T-helper 1 cell treated with Interleukin-12 subunit alpha and Interleukin-12 subunit beta and Interleukin-4 antibody, amounts not matched to agents 30 ng/mL and 1 ng/mL, for 36 hours (primary cell): Measurements from ENCODE around the gene LRIT1. TPM values are rescaled to one million over a fixed set of nuclear protein-coding genes. Genes with fewer than 3 reads are reported as not detected.

Experiments
- intact Hi-C: fragments of 100-400 bp; cut with micrococcal nuclease; formaldehyde crosslinking; loops from one replicate; pipeline ENCODE4 v1.15.1; 2024
- total RNA-seq: library from RNA; stranded (reverse); gene quantifications from 2 replicates; pipeline ENCODE4 v1.2.3, GENCODE V29; 2022

The LRIT1 gene
- total RNA-seq, 1 donor from 2014 or later = not detected

GRCh38 chr10:84214612-84215235 lies 26.6 kb downstream of the LRIT1 start:
- intact Hi-C loops = loop anchor here (1.0 kb wide), 2 partner anchors 66 to 323 kb away; no protein-coding TSS in a partner anchor

GRCh38 chr10:84214046-84214572 lies 27.2 kb downstream of the LRIT1 start:
- intact Hi-C loops = loop anchor here (1.0 kb wide), 2 partner anchors 66 to 323 kb away; no protein-coding TSS in a partner anchor

GRCh38 chr10:84213076-84213475 lies 28.3 kb downstream of the LRIT1 start:
- intact Hi-C loops = no loop called here

GRCh38 chr10:84212014-84212413 lies 29.3 kb downstream of the LRIT1 start:
- intact Hi-C loops = no loop called here

- intact Hi-C loops = no loop called here
Observed at GRCh38 chr10:84211566-84211965, 29.8 kb downstream of the LRIT1 start.

GRCh38 chr10:84208023-84208422 lies 33.3 kb downstream of the LRIT1 start:
- intact Hi-C loops = loop anchor here (10.0 kb wide), 1 partner anchor 173 kb away; no protein-coding TSS in a partner anchor

- intact Hi-C loops = loop anchor here (1.0 to 10.0 kb wide), 3 partner anchors 46 to 171 kb away; no protein-coding TSS in a partner anchor
Observed at GRCh38 chr10:84205853-84206525, 35.4 kb downstream of the LRIT1 start.

GRCh38 chr10:84205049-84205852 lies 36.1 kb downstream of the LRIT1 start:
- intact Hi-C loops = loop anchor here (1.0 to 10.0 kb wide), 3 partner anchors 45 to 170 kb away; no protein-coding TSS in a partner anchor

- intact Hi-C loops = loop anchor here (1.0 to 10.0 kb wide), 3 partner anchors 44 to 170 kb away; no protein-coding TSS in a partner anchor
Observed at GRCh38 chr10:84204610-84205009, 36.7 kb downstream of the LRIT1 start.

GRCh38 chr10:84204122-84204521 lies 37.2 kb downstream of the LRIT1 start:
- intact Hi-C loops = loop anchor here (10.0 kb wide), 1 partner anchor 169 kb away; no protein-coding TSS in a partner anchor

- intact Hi-C loops = loop anchor here (10.0 kb wide), 1 partner anchor 168 kb away; no protein-coding TSS in a partner anchor
Observed at GRCh38 chr10:84202349-84202748, 39.0 kb downstream of the LRIT1 start.

GRCh38 chr10:84201682-84202081 lies 39.7 kb downstream of the LRIT1 start:
- intact Hi-C loops = loop anchor here (10.0 kb wide), 1 partner anchor 167 kb away; no protein-coding TSS in a partner anchor

GRCh38 chr10:84201244-84201606 lies 40.1 kb downstream of the LRIT1 start:
- intact Hi-C loops = loop anchor here (10.0 kb wide), 1 partner anchor 166 kb away; no protein-coding TSS in a partner anchor

GRCh38 chr10:84200537-84201243 lies 40.7 kb downstream of the LRIT1 start:
- intact Hi-C loops = loop anchor here (10.0 kb wide), 1 partner anchor 166 kb away; no protein-coding TSS in a partner anchor

- intact Hi-C loops = no loop called here
Observed at GRCh38 chr10:84198206-84198915, 43.0 kb downstream of the LRIT1 start.

GRCh38 chr10:84197643-84198042 lies 43.7 kb downstream of the LRIT1 start:
- intact Hi-C loops = no loop called here

- intact Hi-C loops = no loop called here
Observed at GRCh38 chr10:84196941-84197340, 44.4 kb downstream of the LRIT1 start.

- intact Hi-C loops = no loop called here
Observed at GRCh38 chr10:84196083-84196482, 45.3 kb downstream of the LRIT1 start.

- intact Hi-C loops = no loop called here
Observed at GRCh38 chr10:84195044-84195830, 46.1 kb downstream of the LRIT1 start.
